Kasumi-1 (cell line): Measurements from ENCODE around the gene INCENP.
"Not testable (repeated sequence)": the region's sequence is repeated elsewhere in the genome, so short reads cannot be mapped to it uniquely, and the experiment has no call there.

Experiments used
- DNase-seq, 2 experiments: peaks; one replicate each; lab custom pipeline; 2025; lab: John Stamatoyannopoulos, UW

INCENP gene

GRCh38 chr11:62171261-62171723, 47.5 kb downstream of the INCENP start:
- DNase-seq: peak; percentile 95 to 97

GRCh38 chr11:62172294-62172693, 48.5 kb downstream of the INCENP start:
- no peak for DNase-seq

GRCh38 chr11:62176766-62177165, 53.0 kb downstream of the INCENP start:
- DNase-seq: no peak

DNA sequence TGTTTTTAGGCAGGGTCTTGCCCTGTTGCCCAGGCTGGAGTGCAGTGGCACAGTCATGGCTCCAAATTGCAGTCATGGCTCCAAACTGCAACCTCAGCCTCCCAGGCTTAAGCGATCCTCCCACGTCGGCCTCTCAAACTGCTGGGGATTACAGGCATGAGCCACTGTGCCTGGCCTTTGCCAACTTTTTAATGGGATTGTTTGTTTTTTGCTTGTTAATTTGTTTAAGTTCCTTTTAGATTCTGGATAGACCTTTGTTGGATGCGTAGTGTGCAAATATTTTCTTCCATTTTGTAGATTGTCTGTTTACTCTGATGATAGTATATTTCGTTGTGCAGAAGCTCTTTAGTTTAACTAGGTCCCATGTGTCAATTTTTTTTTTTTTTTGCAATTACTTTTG, 56.2 kb downstream of the INCENP start:
- no peak for DNase-seq

GRCh38 chr11:62181097-62181496, 57.3 kb downstream of the INCENP start:
- no peak for DNase-seq

DNA sequence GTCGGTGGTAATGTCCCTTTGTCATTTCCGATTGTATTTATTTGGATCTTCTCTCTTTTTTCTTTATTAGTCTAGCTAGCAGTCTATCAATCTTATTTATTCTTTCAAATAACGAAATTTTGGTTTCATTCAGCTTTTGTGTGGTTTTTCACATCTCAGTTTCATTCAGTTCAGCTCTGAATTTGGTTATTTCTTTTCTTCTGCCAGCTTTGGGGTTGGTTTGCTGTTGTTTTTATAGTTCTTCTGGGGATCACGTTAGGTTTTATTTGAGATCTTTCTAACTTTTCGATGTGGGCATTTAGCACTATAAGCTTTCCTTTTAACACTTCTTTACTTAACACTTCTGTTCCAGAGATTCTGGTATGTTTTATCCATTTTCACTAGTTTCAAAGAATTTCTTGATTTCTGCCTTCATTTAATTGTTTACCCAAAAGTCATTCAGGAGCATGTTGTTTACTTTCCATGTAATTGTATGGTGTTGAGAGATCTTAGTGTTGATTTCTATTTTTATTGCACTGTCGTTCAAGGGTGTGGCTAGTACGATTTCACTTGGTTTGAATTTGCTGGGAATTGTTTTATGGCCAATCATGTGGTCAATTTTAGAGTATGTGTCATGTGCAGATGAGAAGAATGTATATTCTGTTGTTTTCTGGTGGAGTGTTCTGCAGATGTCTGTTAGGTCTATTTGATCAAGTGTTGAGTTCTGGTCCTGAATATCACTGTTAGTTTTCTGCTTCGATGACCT, 58.5 kb downstream of the INCENP start:
- DNase-seq: no peak

DNA sequence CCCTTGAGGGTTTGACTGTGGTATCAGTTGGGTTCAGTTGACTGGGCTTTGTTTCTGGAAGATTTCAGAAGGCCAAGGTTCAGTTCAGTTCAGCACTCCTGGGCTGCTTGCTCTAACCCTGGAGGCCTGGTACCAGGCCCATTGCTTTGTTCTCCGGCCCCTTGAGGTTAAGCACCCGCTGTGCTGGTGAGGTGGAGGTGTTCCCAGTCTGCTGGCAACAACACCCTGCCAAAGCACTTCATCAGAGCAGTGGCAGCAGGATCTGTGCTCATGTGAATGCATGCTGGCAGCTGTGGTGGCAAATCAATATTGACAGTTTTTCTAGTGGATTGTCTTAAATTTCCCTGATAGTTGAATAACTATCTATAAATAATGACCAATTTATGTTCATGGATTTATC, 62.4 kb downstream of the INCENP start:
- no peak for DNase-seq

- no peak for DNase-seq
Measured at GRCh38 chr11:62190011-62190410, 66.2 kb downstream of the INCENP start, which contains the start of gene SCGB1D1. TSS of gene SCGB1D1 (plus strand) at chr11:62190216. CDS start at chr11:62190285, 69 bp downstream.

GRCh38 chr11:62193952-62194351, 70.1 kb downstream of the INCENP start:
- DNase-seq: no peak

DNA sequence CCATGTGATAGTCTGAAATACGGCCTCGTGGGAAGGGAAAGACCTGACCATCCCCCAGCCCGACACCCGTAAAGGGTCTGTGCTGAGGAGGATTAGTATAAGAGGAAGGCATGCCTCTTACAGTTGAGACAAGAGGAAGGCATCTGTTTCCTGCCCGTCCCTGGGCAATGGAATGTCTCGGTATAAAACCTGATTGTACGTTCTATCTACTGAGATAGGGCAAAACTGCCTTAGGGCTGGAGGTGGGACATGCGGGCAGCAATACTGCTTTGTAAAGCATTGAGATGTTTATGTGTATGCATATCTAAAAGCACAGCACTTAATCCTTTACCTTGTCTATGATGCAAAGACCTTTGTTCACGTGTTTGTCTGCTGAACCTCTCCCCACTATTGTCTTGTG, 71.2 kb downstream of the INCENP start:
- peak in 1 of 2 experiments; percentile 6 for DNase-seq

DNA sequence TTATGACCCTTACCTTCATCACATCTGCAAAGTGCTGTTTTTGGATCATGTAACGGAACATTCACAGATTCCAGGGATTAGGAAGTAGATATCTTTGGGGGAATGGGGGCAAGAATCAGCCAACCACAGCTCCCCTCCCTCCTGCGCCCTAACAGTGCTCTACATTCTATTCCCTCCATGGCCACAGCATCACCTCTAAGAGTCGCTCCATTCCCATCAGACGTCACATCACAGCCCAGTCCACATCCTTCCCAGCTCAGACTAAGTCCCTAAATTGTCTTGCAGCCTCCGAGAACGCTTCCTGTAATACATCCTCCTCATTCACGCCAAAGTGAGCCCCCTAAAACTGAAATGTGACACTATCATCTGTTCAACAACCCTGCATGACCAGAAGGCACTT, 72.1 kb downstream of the INCENP start:
- DNase-seq: no peak

DNA sequence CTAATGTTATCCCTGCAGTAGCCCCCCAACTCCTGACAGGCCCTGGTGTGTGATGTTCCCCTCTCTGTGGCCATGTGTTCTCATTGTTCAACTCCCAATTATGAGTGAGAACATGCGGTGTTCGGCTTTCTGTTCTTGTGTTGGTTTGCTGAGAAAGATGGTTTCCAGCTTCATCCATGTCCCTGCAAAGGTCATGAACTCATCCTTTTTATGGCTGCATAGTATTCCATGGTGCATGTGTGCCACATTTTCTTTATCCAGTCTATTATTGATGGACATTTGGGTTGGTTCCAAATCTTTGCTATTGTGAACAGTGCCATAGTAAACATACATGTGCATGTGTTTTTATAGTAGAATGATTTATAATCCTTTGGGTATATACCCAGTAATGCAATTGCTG, 73.6 kb downstream of the INCENP start:
- DNase-seq: not testable (repeated sequence)

- no peak for DNase-seq
Measured at GRCh38 chr11:62201376-62201775, 77.6 kb downstream of the INCENP start.
